IMR-90 (cell line): ENCODE data around the gene NEO1. TPM values are rescaled to one million over a fixed set of nuclear protein-coding genes. Genes with fewer than 3 reads are reported as not detected.

Experiments
- ATAC-seq: fragments of 200-7000 bp; cut with Tn5 transposase; 2 replicates; pipeline ENCODE4 v1.9.1; 2020; ENCODE audit warnings: low read depth, mild to moderate bottlenecking, moderate library complexity
- BruUV-seq: library from RNA; stranded (reverse); fragments of 400-500 nt; replicated peaks from 2 replicates; lab custom pipeline; 2021; lab: Mats Ljungman, UMichigan
- CTCF ChIA-PET: fragments of 300-600 bp; formaldehyde crosslinking; extraction: SDS; loops from one replicate; lab custom pipeline; 2021; ENCODE audit warnings: antibody characterized with exemption; lab: Yijun Ruan, JAX
- POLR2A ChIA-PET: fragments of 300-600 bp; sonication (Branson Sonifier 250); formaldehyde crosslinking; loops from one replicate; lab custom pipeline; 2022; ENCODE audit warnings: antibody characterized with exemption; ENCODE audit not compliant: unreplicated experiment; lab: Charles Lee
- DNase-seq: peaks from one replicate; pipeline ENCODE4 v3.0.0; 2013
- H2AFZ ChIP-seq: replicated peaks from 2 replicates; pipeline ENCODE3; 2013; ENCODE audit warnings: low read length, mild to moderate bottlenecking; ENCODE audit not compliant: poor library complexity
- H2AK5ac ChIP-seq: 2 replicates; pipeline ENCODE4 v1.6.1; 2013; ENCODE audit warnings: low read depth, low read length, inconsistent platforms
- H2AK9ac ChIP-seq: replicated peaks from 2 replicates; pipeline ENCODE3; 2013; ENCODE audit warnings: mild to moderate bottlenecking, low read depth, low read length, moderate library complexity; ENCODE audit not compliant: poor library complexity
- H2BK120ac ChIP-seq: 2 replicates; pipeline ENCODE4 v1.6.1; 2013; ENCODE audit warnings: low read depth, low read length, inconsistent platforms
- H2BK15ac ChIP-seq: 3 replicates; pipeline ENCODE4 v1.6.1; 2013; ENCODE audit warnings: low read depth, low read length, inconsistent platforms
- H2BK20ac ChIP-seq: 2 replicates; pipeline ENCODE4 v1.6.1; 2013; ENCODE audit warnings: low read depth, mild to moderate bottlenecking, inconsistent platforms, low read length, moderate library complexity
- H2BK5ac ChIP-seq: 2 replicates; pipeline ENCODE4 v1.6.1; 2013; ENCODE audit warnings: mild to moderate bottlenecking, low read depth, low read length, inconsistent platforms; ENCODE audit not compliant: poor library complexity, severe bottlenecking
- H3K14ac ChIP-seq: replicated peaks from 2 replicates; pipeline ENCODE4 v1.6.1; 2013; ENCODE audit warnings: low read depth, low read length, inconsistent platforms
- H3K18ac ChIP-seq: 2 replicates; pipeline ENCODE4 v1.6.1; 2013; ENCODE audit warnings: low read depth, low read length, control low read depth
- H3K23ac ChIP-seq: 2 replicates; pipeline ENCODE4 v1.6.1; 2013; ENCODE audit warnings: low read depth, low read length, inconsistent platforms
- H3K27ac ChIP-seq: 2 replicates; pipeline ENCODE4 v1.5.1; 2013; ENCODE audit warnings: mild to moderate bottlenecking, control low read depth, low read length; ENCODE audit not compliant: insufficient read depth
- H3K27me3 ChIP-seq: 2 replicates; pipeline ENCODE4 v1.6.1; 2013; ENCODE audit warnings: low read length; ENCODE audit not compliant: control insufficient read depth, insufficient read depth
- H3K36me3 ChIP-seq: 2 replicates; pipeline ENCODE4 v1.6.1; 2013; ENCODE audit warnings: low read length, mixed read lengths; ENCODE audit not compliant: control insufficient read depth, insufficient read depth
- H3K4ac ChIP-seq: 2 replicates; pipeline ENCODE4 v1.6.1; 2013; ENCODE audit warnings: low read depth, low read length, inconsistent platforms
- H3K4me1 ChIP-seq: 2 replicates; pipeline ENCODE4 v1.6.1; 2013; ENCODE audit warnings: low read length, mixed read lengths; ENCODE audit not compliant: control insufficient read depth, insufficient read depth
- H3K4me2 ChIP-seq: 2 replicates; pipeline ENCODE4 v1.6.1; 2013; ENCODE audit warnings: low read depth, mild to moderate bottlenecking, control low read depth, low read length, moderate library complexity
- H3K4me3 ChIP-seq: 2 replicates; pipeline ENCODE4 v1.5.1; 2013; ENCODE audit warnings: low read depth, mild to moderate bottlenecking, control low read depth, low read length, moderate library complexity; ENCODE audit not compliant: insufficient read depth
- H3K56ac ChIP-seq: 2 replicates; pipeline ENCODE4 v1.6.1; 2013; ENCODE audit warnings: low read length, inconsistent platforms; ENCODE audit not compliant: insufficient read depth; ENCODE audit errors: extremely low read depth
- H3K79me1 ChIP-seq, 2 experiments: 2 replicates each; pipeline ENCODE4 v1.6.1; 2013; ENCODE audit warnings: low read length in 2 of 2, inconsistent platforms in 1 of 2, low read depth in 1 of 2
- H3K9ac ChIP-seq: 2 replicates; pipeline ENCODE4 v1.6.1; 2013; ENCODE audit warnings: low read depth, low read length, control low read depth
- H3K9me1 ChIP-seq: 2 replicates; pipeline ENCODE4 v1.6.1; 2013; ENCODE audit warnings: low read length, inconsistent platforms; ENCODE audit not compliant: insufficient read depth
- H3K9me3 ChIP-seq: 2 replicates; pipeline ENCODE4 v1.6.1; 2013; ENCODE audit warnings: low read length; ENCODE audit not compliant: control insufficient read depth, insufficient read depth
- H4K20me1 ChIP-seq: 2 replicates; pipeline ENCODE4 v1.6.1; 2013; ENCODE audit warnings: low read length, inconsistent platforms; ENCODE audit not compliant: insufficient read depth
- H4K5ac ChIP-seq: 2 replicates; pipeline ENCODE4 v1.6.1; 2013; ENCODE audit warnings: mild to moderate bottlenecking, low read depth, low read length, control low read depth
- H4K8ac ChIP-seq, 2 experiments: 2 replicates each; pipeline ENCODE4 v1.6.1; 2013; ENCODE audit warnings: low read depth in 2 of 2, low read length in 2 of 2, control low read depth in 1 of 2, inconsistent platforms in 1 of 2
- H4K91ac ChIP-seq: 2 replicates; pipeline ENCODE4 v1.6.1; 2013; ENCODE audit warnings: low read depth, low read length, inconsistent platforms; ENCODE audit not compliant: insufficient read depth
- MAZ ChIP-seq: IDR thresholded peaks from 2 replicates; pipeline ENCODE4 v1.6.1; 2012; ENCODE audit warnings: low read depth, mild to moderate bottlenecking, low read length, improper control_type of control experiment, moderate library complexity, borderline replicate concordance
- RAD21 ChIP-seq: IDR thresholded peaks from 2 replicates; pipeline ENCODE4 v1.6.1; 2012; ENCODE audit warnings: low read length, improper control_type of control experiment
- WGBS, 2 experiments: methylation state at CpG; one replicate each; pipeline versions ENCODE4 v1.1.5 to v1.1.7; 2013; ENCODE audit warnings: missing lambda C conversion rate in 2 of 2; ENCODE audit not compliant: insufficient read length in 1 of 2; ENCODE audit errors: extremely low coverage in 2 of 2; 5-methylcytosine and 5-hydroxymethylcytosine counted together
- dilution Hi-C: fragments of 300-500 bp; cut with HindIII; formaldehyde crosslinking; loops from one replicate; pipeline ENCODE4 v1.14.3; 2018; ENCODE audit warnings: low sequenced_read_pairs; ENCODE audit not compliant: unreplicated experiment
- in situ Hi-C: fragments of 300-500 bp; cut with MboI; formaldehyde crosslinking; loops from 3 replicates; pipeline ENCODE4 v1.14.3; 2019; ENCODE audit warnings: low sequenced_read_pairs, inconsistent platforms, mixed read lengths
- intact Hi-C: fragments of 100-400 bp; cut with micrococcal nuclease; formaldehyde crosslinking; loops from 2 replicates; pipeline ENCODE4 v1.10.0; 2022
- polyA plus RNA-seq, 3 experiments: library from polyadenylated mRNA; depleted of rRNA; stranded (reverse); fragments of >200 nt; gene quantifications; 2 replicates each; pipeline ENCODE4 v1.2.3, GENCODE V29; 2012; ENCODE audit warnings: low replicate concordance in 1 of 3
- total RNA-seq: library from RNA; depleted of rRNA; stranded (reverse); fragments of >200 nt; gene quantifications from 2 replicates; pipeline ENCODE4 v1.2.3, GENCODE V29; 2012
- TF ChIP-seq, protein P1 (sequence below): conservative IDR thresholded peaks from 2 replicates; pipeline ENCODE4 v1.5.1; 2012; ENCODE audit warnings: mild to moderate bottlenecking, low read depth, low read length, improper control_type of control experiment

Gene NEO1
- total and polyA plus RNA-seq, 2 of the 4 experiments (the other 2 are of a cell fraction), result 16.3 to 18.5 TPM

DNA sequence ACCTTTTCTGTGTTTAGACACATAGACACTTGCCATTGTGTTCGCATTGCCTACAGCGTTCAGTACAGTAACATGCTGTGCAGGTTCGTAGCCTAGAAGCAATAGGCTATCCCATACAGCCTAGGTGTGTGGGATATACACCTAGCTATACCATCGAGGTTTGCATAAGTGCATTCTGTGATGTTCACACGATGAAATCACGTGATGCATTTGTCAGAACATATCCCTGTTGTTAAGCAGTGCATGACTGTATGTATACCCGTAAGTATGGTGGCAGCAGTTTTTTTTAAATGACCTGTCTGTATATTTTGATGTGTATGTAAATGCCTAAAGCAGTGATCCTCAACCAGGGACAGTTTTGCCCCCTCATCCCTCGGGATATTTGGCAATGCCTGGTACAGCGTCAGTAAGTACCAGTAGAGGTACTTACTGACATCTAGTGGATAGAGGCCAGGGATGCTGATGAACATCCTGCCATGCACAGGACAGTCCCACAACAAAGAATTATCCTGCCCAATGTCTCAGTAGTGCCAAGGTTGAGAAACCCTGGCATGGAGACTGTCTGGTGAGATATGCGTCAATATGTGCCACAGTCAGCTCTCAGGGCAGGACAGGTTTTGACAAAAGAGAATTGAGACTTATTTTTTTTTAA is 187.4 kb downstream of the NEO1 start:
- peaks cover 3% of the 10 kb centered on the region; the same call in 1 of the 2 replicates for H3K36me3 ChIP-seq
- no peak overlapping the region; the same call in 1 of the 2 replicates for H2BK120ac ChIP-seq
- H4K20me1 ChIP-seq, result no peaks in the 10 kb centered on the region
- H4K5ac ChIP-seq, result no peak overlapping the region
- ChIA-PET CTCF (interaction anchor here (0.6 to 2.5 kb wide), 4 partner anchors 9 to 646 kb away, joined by 3 to 10 read pairs (median 4); no protein-coding TSS in a partner anchor), POLR2A (no interaction called here)
- ATAC-seq (peak; percentile 78), DNase-seq (peak; percentile 8)
- in situ Hi-C loops, result no loop called here
- 0 out of 2 replicates have a peak overlapping the region, but pooled peaks have one; percentile 14 for H3K4ac ChIP-seq
- intact Hi-C loops, result loop anchor here (2.0 to 10.0 kb wide), 5 partner anchors 113 to 515 kb away; no protein-coding TSS in a partner anchor
- no peak overlapping the region for H3K27ac ChIP-seq
- no peaks in the 10 kb centered on the region for H3K27me3 ChIP-seq
- no peak overlapping the region for H3K9ac ChIP-seq
- no peak overlapping the region for H2BK5ac ChIP-seq
- WGBS, 2 experiments, result 100% methylated on average over 3 of the region's 10 CpGs; no CpG with 5 or more reads in 1 of the 2 experiments
- H2BK15ac ChIP-seq, result 0 out of 3 replicates have a peak overlapping the region, but pooled peaks have one; percentile 10
- no peak overlapping the region for H3K4me2 ChIP-seq
- BruUV-seq, result no TSS peak
- H3K9me1 ChIP-seq, result peaks cover 6% of the 10 kb centered on the region
- no peak overlapping the region for H3K56ac ChIP-seq
- H3K79me1 ChIP-seq, result no peaks in the 10 kb centered on the region; a peak in 1 of 4 replicates
- H4K8ac ChIP-seq, result peak overlapping the region in 1 of 2 experiments; percentile 20; a peak in 1 of 4 replicates
- no peaks in the 10 kb centered on the region for H3K9me3 ChIP-seq
- H3K23ac ChIP-seq, result no peak overlapping the region
- H2AK9ac ChIP-seq, result no peak overlapping the region
- TF ChIP-seq MAZ, result no peak
- peak; percentile 25; the same call in 1 of the 2 replicates for TF ChIP-seq RAD21
- TF ChIP-seq, protein P1, sequence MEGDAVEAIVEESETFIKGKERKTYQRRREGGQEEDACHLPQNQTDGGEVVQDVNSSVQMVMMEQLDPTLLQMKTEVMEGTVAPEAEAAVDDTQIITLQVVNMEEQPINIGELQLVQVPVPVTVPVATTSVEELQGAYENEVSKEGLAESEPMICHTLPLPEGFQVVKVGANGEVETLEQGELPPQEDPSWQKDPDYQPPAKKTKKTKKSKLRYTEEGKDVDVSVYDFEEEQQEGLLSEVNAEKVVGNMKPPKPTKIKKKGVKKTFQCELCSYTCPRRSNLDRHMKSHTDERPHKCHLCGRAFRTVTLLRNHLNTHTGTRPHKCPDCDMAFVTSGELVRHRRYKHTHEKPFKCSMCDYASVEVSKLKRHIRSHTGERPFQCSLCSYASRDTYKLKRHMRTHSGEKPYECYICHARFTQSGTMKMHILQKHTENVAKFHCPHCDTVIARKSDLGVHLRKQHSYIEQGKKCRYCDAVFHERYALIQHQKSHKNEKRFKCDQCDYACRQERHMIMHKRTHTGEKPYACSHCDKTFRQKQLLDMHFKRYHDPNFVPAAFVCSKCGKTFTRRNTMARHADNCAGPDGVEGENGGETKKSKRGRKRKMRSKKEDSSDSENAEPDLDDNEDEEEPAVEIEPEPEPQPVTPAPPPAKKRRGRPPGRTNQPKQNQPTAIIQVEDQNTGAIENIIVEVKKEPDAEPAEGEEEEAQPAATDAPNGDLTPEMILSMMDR, result peak; percentile 40
- H3K18ac ChIP-seq, result no peak overlapping the region
- H4K91ac ChIP-seq, result peak overlapping the region; percentile 35
- H3K4me1 ChIP-seq, result peaks cover 3% of the 10 kb centered on the region
- no peak overlapping the region for H2AFZ ChIP-seq
- H2AK5ac ChIP-seq, result peak overlapping the region; percentile 17; the same call in 1 of the 2 replicates
- H2BK20ac ChIP-seq, result peak overlapping the region; percentile 68
- no peak overlapping the region for H3K4me3 ChIP-seq
- dilution Hi-C loops, result no loop called here
- H3K14ac ChIP-seq, result no peak overlapping the region
